Nucleus accumbens (tissue), 56 donors: ENCODE results near the gene AHR.
"Not testable (repeated sequence)": the region's sequence is repeated elsewhere in the genome, so short reads cannot be mapped to it uniquely, and the experiment has no call there.

Experiments
- DNase-seq, 56 donors: peaks; one replicate each; lab custom pipeline; 2025; lab: John Stamatoyannopoulos, UW

The AHR gene

DNA sequence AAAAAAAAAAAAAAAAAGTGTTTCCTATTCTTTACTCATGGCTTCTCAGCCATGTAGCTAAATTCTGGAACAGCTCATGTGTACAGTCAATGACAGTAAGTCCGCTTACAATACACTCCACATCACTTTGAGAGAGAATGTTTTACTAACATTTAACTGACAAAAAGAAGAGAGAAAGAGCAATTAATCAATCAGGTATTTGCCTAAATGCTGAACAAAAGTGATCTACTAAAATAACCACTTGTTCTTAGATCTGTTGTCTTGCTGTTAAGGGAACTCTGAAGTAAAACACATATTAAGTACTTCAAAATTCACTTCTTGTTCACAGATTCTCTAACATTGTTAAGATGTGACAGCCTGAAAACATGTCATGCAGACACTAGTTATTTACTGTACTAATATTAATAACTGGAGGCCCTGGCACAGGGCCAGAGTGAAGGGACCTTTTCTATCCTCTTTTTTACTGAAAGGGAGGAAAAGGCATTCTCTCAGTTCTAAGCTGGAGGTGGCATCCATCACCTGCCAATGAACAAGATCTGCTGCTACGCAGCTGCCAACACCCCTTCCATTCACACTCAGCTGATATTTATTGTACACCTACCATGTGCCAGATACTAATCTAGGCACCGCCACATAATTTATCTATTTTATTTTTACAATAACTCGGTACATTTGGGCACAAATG lies 72.6 kb downstream of the AHR start:
- no peak for DNase-seq

DNA sequence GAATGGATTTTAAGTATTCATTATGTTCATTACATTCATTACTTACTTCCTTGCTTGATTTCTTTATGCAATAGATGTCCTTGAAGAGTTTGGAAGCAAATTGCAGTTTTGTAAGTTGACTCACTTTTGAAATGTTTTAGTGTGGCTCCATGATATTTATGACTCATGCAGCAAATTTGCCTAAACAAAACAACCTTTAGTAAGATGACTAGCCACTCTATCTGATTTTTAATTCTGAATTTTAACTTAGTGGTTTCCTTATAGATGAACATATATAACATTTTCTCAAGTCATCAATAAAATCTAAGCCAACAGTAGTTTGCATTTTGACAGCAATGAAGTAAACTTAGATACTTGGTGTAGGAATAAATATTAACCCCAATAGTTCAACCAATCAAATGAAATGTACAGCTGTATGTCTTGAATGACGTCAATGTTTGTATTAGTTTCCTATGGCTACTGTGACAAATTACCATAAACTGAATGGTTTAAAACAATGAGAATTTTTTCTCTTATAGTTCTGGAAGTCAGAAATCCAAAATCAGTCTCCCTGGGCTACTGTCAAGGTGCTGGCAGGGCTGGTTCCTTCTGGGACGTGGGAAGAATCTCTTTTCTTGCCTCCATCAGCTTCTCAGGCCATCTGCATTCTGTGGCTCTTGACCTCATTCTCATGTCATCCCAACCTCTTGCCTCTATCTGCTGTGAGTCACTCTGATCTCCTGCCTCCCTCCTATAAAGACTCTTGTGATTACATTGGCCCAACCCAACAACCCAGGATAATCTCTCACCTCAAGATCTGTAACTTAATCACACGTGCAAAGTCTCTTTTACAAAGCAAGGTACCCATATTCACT lies 73.4 kb downstream of the AHR start:
- no peak for DNase-seq

DNA sequence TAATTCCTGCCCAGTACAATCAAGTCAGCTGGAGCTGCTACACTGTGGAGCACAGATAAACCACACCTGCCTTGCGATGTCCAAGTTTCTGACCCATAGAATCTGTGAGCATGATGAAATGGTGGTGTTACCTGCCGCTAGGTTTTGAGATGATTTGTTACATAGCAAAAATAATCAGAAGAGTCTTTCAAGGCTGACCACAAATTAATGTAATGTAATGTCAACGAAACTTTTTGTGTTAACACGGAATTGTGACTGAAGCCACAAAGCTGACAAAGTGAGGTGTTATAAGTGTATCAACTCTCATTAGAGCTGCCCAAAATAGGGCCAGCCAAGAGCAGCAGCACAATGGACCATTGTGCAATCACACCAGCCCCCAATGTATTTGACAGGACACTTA lies 75.7 kb downstream of the AHR start:
- DNase-seq, result no peak

DNA sequence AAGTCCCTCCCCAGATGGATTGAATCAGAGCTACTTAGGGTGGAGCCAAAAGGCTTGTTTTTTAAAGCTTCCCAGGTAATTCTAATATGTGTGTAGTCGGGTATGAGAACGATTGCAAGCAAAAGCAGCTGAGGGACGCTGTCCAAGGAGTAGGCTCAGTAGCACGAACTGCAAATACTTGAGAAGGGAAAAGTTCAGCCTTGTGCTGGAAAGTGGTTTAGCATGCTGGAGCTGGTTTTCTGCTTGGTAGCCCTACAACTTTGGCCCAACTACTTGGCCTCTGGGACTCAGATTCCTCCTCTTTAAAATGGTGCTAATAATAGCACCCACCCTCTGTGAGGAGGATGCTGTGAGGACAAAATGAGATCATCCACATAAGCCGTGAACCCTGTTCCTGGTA lies 76.2 kb downstream of the AHR start:
- DNase-seq, result no peak

DNA sequence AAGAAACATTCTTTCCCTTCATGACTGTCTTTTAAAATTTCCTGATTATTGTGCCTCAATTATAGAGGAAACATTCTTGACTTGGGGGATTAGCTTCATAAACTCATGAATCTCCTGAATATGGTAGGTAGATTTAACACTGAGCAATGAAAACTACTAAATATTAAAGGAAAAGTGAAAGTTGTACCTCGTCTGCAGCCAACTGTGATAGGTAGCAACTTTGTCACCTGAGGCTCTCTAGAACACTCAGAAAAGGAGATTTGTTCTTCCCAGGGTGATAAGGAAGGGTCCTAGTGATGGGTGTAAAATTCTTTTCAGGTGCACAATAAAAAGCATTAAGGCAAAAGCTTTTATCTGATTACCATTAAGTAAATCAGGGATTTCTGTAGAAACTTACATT lies 78.1 kb downstream of the AHR start:
- no peak for DNase-seq

DNA sequence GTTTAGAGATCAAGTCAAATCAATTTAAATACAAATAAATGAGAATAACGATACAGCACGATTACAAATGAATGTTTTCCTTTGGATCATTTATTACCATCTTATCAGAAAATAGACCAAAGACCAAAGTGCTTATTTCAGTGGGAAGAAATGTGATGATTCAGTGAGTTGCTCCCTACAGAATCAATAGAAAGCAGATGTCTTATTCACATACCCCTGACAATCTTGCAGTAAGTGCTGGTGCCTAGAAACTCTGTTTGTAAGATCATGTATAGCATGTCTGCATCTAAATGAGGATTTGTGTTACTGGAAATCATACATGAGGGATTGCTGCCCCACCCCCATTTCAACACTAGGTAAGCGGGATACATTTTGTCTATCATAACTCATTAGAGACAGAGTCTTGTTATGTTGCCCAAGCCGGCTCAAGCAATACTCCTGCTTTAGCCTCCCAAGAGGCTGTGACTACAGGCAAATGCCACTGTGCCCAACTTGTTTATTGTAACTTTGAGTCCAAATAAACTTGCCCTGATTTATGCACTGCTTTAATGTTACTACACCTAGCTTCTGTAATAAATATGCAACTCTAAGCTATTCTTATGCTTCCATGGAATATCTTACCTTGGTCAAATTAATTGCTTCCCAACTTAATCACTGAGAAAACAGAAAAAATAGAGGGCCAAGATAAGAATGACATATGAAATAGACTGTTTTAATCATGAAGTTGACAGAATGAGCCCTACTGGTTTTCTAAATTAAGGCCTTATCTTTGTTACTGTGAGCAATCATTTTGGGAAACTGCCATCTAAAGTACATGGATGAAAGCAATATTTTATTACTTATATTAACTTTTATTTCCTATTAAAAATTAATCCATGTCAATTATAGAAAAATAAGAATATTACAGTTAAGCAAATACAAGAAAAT lies 82.5 kb downstream of the AHR start:
- DNase-seq, result no peak

DNA sequence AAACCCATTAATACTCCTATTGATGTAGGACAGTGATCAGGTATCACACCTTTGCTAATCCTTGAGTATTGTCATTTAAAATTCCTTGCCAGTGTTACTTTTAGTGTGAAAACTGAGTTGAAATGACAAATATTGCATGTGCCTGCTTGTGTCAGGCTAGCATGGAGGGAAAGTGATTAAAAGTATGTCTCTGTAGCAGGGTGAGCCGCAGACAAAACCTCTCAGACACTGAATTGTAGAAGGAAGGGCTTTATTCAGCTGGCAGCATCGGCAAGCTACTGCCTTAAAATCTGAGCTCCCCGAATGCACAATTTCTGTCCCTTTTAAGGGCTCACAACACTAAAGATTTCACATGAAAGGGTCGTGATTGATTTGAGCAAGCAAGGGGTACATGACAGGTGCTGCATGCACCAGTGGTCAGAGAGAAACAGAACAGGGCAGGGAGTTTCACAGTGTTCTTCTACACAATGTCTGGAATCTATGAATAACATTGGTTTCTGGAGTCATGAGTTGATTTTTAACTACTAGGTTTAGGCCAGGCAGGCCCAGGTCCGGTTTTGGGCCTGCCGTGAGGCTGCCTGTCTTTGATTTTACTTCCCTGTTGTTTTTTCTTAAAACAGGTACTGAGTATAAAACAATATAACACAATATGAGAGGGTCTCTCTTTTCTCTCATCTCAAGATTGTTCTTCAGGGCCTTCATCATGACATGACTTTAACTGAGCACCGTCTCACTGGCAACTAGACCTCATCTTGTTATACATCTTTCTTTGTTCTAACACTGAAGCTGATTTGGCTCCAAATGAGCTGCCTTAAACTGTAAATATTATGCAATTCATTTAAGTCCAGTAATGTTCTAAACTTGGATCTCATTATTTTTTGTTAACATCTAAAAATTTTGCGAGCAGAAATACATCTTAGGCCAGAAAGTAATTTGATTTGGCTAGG lies 84.2 kb downstream of the AHR start:
- DNase-seq, result not testable (repeated sequence)

DNA sequence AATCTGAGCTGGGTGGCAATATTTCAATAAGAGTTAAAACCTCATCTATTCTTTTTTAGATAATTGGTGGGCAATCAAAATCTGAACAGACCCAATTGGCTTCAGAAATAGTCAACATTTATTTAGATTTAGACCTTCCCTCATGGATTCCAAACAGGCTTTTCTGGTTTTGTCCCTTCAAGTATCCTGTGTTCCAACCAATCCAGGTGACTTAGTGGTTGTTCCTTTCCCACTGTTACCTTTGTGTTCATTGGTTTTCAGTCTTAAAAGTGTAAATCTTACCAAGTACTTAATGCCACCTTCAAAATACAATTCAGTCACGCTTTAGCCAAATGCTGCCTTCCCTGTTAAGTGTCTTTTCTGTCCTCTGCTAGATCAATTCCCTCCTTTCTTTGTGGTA lies 85.9 kb downstream of the AHR start:
- no peak for DNase-seq

DNA sequence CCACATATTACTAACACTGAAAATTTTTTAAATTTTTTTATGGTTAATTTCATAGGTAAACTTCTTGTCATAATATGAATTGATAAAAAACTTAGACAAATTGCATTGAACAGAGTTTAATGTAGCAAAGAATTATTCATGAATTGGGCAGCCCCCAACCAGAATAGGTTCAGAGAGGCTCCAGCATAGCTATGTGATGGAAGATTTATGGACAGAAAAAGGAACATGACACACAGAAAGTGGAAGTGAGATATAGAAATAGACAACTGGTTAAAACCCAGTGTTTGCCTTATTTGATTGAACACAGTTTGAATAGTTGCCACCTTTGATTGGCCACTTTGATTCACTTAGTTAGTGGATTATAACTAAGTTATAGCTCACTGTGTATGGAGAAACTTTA lies 87.2 kb downstream of the AHR start:
- DNase-seq, result no peak

DNA sequence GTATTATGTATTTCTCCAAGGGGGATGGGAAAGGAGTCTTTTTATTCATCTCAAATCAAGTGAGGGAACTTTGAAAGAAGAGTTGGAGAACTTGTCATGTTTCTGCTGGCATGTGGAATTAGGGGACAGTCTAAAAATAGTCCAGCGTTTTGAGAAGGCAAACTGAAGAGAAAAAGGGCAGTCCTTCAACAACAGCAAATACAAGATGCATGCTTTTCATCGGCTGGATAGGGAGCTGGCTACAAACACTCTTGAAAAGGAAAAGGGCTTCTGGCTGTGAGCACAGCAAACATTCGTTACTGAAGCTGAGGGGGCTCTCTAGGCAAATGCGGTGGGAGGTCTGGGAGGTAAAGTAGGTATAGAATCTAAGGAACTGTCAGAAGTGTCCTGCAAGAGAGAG lies 91.9 kb downstream of the AHR start:
- no peak for DNase-seq

DNA sequence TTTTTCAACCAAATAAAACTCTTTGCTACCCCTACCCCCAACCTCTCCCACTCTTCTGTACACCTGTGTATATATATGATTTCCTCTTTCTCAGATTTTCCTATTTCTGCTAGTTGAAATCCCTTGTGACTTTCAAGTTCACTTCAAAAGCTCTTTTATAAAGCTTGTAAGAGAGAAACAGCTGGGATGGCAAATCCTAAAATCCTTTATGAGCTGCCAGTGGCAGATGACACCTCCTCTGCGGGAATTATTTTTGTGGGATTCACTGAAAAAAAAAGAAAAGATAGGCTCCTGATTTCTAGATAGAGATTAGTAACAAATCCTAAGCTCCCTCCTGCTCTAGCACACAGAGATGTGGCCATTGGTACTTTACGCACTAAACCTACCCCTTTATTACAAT lies 92.9 kb downstream of the AHR start:
- no peak for DNase-seq

DNA sequence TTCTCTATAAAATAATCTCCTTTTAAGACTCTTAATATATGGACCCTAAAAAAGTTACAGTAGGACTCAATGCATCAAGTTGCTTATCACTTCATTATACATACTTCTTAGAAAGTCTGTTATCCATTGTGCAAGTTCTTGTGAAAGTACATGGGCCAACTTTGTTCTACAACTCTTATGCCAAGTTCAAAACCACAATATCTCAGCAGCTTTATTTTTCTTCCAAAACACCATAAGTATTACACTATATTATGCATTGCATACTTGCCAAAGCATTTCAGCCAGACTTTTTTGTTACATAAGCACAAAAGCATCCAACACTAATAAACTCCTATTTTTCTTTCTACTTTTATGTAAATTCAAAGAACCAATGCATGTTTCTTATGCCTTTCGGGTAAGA lies 94.4 kb downstream of the AHR start:
- no peak for DNase-seq

DNA sequence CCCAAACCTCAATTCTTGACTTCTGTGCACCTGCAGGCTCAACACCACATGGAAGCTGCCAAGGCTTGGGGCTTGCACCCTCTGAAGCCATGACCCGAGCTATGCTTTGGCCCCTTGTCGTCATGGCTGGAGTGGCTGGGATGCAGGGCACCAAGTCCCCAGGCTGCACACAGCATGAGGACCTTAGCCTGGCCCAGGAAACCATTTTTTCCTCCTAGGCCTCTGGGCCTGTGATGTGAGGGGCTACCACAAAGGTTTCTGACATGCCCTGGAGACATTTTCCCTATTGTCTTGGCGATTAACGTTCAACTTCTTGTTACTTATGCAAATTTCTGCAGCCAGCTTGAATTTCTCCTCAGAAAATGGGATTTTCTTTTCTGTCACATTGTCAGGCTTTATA lies 96.1 kb downstream of the AHR start:
- DNase-seq, result not testable (repeated sequence)
